GM12865 (cell line): ENCODE results near the gene PLAC8L1.
A peak's percentile ranks its signal among the peaks of the same experiment; 100 is the strongest.

Source experiments
- DNase-seq: peaks from one replicate; pipeline ENCODE4 v3.0.0; 2010; ENCODE audit warnings: low read depth
- H3K4me3 ChIP-seq: 2 replicates; pipeline ENCODE4 v1.5.1; 2011; ENCODE audit warnings: mild to moderate bottlenecking, low read depth, low read length, control low read depth
- TF ChIP-seq, protein P1 (sequence below): IDR thresholded peaks from 2 replicates; pipeline ENCODE4 v1.5.1; 2011; ENCODE audit warnings: low read length, control low read depth, low read depth, inconsistent platforms; ENCODE audit not compliant: insufficient read depth; ENCODE audit errors: missing control alignments

Gene PLAC8L1

DNA sequence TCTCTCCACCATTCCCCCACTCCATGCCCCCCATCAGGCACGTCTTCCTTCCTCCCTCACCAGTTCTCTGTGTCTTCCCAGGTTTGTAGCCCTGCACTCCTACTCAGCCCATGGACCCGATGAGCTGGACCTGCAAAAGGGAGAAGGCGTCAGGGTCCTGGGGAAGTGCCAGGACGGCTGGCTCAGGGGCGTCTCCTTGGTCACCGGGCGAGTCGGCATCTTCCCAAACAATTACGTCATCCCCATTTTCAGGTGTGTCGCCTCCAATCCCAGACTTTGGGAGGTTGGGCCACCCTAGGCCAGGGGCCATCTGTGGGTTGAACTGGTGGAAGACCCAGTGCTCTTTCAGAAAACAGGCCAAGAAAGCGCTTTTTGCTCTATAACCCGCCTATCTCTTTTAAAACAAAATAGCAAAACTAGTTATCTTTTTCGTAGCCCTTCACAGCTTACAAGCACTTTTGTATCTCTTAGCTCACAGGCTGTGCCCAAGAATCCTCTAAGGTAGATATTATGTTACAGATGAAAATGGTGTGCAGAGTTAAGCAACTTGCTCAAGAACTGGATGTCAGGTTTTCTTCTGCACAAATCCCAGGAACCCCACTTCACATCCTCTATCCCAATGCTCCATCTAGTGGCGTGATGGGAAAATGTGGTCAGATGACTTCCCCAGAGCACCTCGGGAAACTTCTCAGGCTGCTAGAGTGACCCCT is 56.2 kb downstream of the PLAC8L1 start:
- TF ChIP-seq, protein P1, sequence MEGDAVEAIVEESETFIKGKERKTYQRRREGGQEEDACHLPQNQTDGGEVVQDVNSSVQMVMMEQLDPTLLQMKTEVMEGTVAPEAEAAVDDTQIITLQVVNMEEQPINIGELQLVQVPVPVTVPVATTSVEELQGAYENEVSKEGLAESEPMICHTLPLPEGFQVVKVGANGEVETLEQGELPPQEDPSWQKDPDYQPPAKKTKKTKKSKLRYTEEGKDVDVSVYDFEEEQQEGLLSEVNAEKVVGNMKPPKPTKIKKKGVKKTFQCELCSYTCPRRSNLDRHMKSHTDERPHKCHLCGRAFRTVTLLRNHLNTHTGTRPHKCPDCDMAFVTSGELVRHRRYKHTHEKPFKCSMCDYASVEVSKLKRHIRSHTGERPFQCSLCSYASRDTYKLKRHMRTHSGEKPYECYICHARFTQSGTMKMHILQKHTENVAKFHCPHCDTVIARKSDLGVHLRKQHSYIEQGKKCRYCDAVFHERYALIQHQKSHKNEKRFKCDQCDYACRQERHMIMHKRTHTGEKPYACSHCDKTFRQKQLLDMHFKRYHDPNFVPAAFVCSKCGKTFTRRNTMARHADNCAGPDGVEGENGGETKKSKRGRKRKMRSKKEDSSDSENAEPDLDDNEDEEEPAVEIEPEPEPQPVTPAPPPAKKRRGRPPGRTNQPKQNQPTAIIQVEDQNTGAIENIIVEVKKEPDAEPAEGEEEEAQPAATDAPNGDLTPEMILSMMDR, result peak; percentile 43
- no peak overlapping the region for H3K4me3 ChIP-seq
- peak; percentile 44 for DNase-seq

DNA sequence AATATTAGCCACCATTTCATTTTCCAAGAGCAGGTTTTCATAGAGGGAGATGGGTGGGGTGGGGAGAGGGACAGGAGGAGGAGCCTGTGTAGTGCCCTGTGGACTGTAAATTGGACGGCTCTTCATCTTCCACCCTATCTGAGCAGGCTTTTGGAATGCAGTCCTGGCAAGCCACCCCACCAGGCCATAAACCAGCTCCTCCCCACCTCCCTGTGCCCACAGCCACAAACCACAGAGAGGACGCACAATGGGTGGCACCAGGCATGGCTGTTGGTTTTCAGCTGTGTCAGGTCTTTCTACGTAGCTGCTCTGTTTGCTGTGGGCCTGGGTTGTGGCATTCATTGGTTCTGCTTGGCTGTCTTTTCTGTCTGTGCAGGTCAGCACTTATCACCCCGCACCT is 58.0 kb downstream of the PLAC8L1 start:
- TF ChIP-seq, protein P1, result no peak
- no peak overlapping the region for H3K4me3 ChIP-seq
- DNase-seq, result no peak

DNA sequence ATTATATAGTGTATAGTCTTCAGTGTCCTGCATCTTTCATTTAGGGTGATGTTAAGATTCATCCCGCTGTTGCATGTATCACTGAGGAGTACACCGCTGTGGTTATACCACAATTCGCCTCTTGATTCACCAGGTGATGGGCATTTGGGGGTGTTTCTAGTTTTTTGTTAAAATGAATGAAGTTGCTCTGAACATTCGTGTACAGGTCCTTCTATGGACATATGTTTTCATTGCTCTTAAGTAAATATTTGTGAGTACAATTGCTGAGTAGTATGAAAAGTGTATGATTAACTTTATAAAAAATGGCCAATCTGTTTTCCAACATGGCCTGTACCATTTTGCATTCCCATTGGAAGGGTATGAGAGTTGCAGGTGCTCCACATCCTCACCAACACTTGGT is 61.7 kb downstream of the PLAC8L1 start:
- no peak for DNase-seq
- TF ChIP-seq, protein P1, result no peak
- H3K4me3 ChIP-seq, result no peak overlapping the region

DNA sequence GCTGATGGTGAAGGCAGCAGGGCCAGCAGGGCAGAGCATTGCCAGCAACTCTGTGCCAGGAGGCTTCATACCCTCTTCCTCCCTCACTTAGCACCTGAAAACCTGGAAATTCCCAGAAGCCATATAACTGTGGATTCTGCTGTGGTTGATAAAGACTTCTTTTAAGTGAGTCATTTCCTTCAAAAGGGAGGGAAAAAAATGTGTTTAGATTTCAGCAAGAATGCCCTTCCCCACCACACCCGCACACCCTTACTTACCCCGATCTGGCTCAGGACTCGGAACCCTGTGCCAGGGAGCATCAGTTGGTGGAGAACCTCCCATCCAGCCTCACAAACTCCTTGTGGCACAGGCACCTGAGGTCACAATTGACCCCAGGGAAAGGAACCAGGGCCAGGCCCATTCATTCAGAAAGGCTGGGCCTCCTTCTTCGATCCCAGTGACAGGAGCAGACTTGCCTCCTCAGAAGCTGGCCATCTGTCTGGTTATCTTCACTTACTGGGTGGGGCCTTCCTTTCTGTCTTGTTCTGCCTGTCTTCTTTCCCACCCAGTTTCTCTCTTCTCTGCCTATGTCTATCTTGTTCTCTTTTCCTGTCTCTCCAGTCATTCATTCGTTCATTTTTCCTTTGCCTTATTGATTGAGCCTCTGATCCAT is 62.6 kb downstream of the PLAC8L1 start:
- DNase-seq, result no peak
- H3K4me3 ChIP-seq, result no peak overlapping the region

DNA sequence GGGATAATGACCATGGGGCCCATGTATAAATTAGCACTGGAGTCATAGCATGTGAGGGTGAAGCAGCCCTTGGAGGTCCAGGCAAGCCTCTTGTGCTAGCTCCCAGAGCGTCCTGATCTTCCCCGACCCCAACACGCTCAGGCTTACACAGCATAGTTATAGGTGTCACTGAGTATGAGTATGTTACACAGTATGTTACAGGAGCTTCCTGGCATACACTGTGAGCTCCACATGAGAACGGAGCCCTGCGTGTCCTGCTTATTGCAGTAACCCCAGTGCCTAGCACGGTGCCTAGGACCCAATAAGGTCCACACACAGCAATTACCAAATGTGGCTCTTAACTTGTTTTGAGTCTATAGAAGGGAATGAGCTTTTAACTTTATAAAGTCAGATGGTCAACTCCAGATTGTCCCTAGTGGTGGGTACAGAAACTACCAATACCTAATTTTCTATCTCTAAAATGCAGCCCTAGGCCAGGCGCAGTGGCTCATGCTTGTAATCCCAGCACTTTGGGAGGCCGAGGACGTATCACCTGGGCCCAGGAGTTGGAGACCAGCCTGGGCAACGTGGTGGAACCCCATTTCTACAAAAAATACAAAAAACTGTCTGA is 64.1 kb downstream of the PLAC8L1 start:
- TF ChIP-seq, protein P1, result peak; percentile 25
- no peak for DNase-seq
- H3K4me3 ChIP-seq, result no peak overlapping the region

More for the DNA sequence above, 62.6 kb downstream of the PLAC8L1 start:
- TF ChIP-seq, protein P1, result no peak

DNA sequence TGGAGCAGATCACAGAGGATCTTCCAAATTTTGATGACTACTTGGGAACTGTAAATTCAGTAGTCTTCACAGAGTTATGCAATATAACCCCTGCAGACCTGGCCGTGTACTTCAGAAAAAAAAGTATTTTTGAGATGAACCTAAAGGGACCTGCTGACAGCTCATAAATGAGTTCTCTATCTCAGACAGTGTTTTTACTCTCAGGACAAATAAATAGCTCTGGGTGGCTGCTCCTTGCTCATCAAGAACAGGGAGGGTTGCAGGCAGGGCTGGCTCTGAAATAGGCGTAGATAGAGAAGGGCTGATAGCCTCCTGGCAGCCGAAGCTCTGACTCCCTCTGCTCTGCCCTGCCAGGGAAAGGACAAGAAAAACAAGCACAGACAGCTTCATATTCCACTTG is 64.8 kb downstream of the PLAC8L1 start:
- DNase-seq, result no peak
- TF ChIP-seq, protein P1, result no peak
- H3K4me3 ChIP-seq, result no peak overlapping the region
